ENCODE data around the gene AMELX. TPM values are rescaled to one million over a fixed set of nuclear protein-coding genes. Genes with fewer than 3 reads are reported as not detected.

Gene AMELX
- not detected in 2 replicates for total RNA-seq

DNA sequence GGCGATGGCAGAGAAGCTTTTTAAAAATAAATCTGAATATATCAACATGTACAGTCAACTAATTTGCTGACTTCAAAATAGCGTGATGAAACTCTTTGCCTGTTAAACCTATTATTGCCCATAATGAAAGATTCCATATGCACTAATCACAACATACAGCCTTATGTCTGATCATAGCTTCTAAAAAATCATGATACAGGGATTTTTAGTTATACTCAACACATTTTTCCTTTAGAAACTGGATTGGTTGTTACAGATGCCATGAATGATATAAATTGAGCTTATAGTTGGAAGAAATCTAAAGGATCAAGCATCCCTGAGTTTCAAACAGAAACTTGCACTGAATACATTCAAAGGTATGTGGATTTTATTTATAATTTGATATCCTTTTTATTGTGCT is at the start of gene AMELX:
Gene AMELX (plus strand): TSS at position 301 of the 400 bp plus-strand sequence. CDS start 1,376 bp downstream, outside the sequence.

Other genes with a start within 250 kb of the AMELX start
- gene HCCS, start 182.1 kb upstream of the AMELX start, total RNA-seq, result 17.5 and 19.2 TPM in 2 replicates